Type B pancreatic cell (in vitro differentiated cells): ENCODE results near the gene HOXC10. TPM values are rescaled to one million over a fixed set of nuclear protein-coding genes. Genes with fewer than 3 reads are reported as not detected.

Experiments
- DNase-seq: peaks from one replicate; pipeline ENCODE4 v3.0.0; 2021; ENCODE audit warnings: mixed read lengths; ENCODE audit not compliant: unreplicated experiment; ENCODE audit errors: extremely low spot score
- H3K27ac Mint-ChIP-seq: 2 replicates; pipeline ENCODE4 v1.8.0; 2021; ENCODE audit warnings: mild to moderate bottlenecking, mixed read lengths
- H3K27me3 Mint-ChIP-seq: 2 replicates; pipeline ENCODE4 v1.8.0; 2021; ENCODE audit warnings: mixed read lengths
- H3K36me3 Mint-ChIP-seq: 2 replicates; pipeline ENCODE4 v1.8.0; 2021; ENCODE audit warnings: mixed read lengths
- H3K4me1 Mint-ChIP-seq: one replicate; pipeline ENCODE4 v1.8.0; 2021; ENCODE audit warnings: mixed read lengths; ENCODE audit not compliant: unreplicated experiment
- H3K4me3 Mint-ChIP-seq: 2 replicates; pipeline ENCODE4 v1.8.0; 2021; ENCODE audit warnings: mild to moderate bottlenecking, mixed read lengths
- H3K9me3 Mint-ChIP-seq: 2 replicates; pipeline ENCODE4 v1.8.0; 2021; ENCODE audit warnings: mixed read lengths
- CTCF ChIP-seq: fragments of 200-600 bp; sonication (generic); conservative IDR thresholded peaks from 2 replicates; pipeline ENCODE4 v1.5.0; 2021; ENCODE audit warnings: antibody characterized with exemption, mild to moderate bottlenecking
- total RNA-seq: library from RNA; stranded (reverse); gene quantifications from 2 replicates; pipeline ENCODE4 v1.2.1, GENCODE V29; 2021; ENCODE audit warnings: low replicate concordance

The HOXC10 gene
- total RNA-seq, 1 donor from 2014 or later, result not detected

GRCh38 chr12:54032086-54032619, 47.2 kb downstream of the HOXC10 start:
- peak overlapping the region; percentile 93 for H3K4me3 Mint-ChIP-seq
- H3K9me3 Mint-ChIP-seq, result no peaks in the 10 kb centered on the region
- TF ChIP-seq CTCF, result no peak
- peaks cover 37% of the 10 kb centered on the region for H3K4me1 Mint-ChIP-seq
- peaks cover 69% of the 10 kb centered on the region for H3K27me3 Mint-ChIP-seq
- no peak for DNase-seq
- H3K27ac Mint-ChIP-seq, result peak overlapping the region; percentile 74
- H3K36me3 Mint-ChIP-seq, result peaks cover 11% of the 10 kb centered on the region

GRCh38 chr12:54032627-54033100, 47.7 kb downstream of the HOXC10 start, which contains the start of gene HOXC5:
HOXC5 (plus strand) TSS chr12:54033050; CDS start chr12:54033123, 73 bp downstream.
- H3K27me3 Mint-ChIP-seq, result peaks cover 69% of the 10 kb centered on the region
- peak; percentile 98 for TF ChIP-seq CTCF
- no peaks in the 10 kb centered on the region for H3K9me3 Mint-ChIP-seq
- peaks cover 13% of the 10 kb centered on the region for H3K36me3 Mint-ChIP-seq
- peak; percentile 89 for DNase-seq
- H3K27ac Mint-ChIP-seq, result peak within 1 kb of the TSS; percentile 74
- peaks cover 41% of the 10 kb centered on the region for H3K4me1 Mint-ChIP-seq
- peak within 1 kb of the TSS; percentile 93 for H3K4me3 Mint-ChIP-seq

DNA sequence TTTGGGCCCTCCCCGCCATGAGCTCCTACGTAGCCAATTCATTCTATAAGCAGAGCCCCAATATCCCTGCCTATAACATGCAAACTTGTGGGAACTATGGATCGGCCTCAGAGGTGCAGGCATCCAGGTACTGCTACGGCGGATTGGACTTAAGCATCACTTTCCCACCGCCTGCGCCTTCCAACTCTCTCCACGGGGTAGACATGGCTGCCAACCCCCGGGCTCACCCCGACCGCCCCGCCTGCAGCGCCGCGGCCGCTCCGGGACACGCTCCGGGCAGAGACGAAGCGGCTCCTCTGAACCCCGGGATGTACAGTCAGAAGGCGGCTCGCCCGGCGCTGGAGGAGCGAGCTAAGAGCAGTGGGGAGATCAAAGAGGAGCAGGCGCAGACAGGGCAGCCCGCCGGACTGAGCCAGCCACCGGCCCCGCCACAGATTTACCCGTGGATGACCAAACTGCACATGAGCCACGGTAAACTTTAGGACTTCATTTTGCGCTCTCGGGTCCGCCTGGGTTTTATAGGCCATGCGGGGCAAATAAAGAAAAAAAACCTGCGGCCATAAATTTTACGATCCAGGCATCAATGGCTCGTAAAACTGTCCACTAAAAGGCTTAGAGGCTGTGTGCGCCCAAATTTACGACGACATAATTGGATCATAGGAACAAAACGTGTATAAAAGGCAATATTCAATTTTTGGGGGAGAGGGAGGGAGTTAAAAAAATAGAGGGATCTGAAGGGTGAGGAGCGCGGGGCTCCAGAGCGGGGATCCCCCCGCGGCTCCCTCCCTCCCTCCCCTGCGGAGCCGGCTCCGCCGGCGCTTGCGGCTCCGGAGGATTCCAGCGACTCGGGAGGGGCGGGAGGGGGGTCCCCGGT, 48.4 kb downstream of the HOXC10 start:
- Mint-ChIP-seq H3K36me3 (peaks cover 14% of the 10 kb centered on the region), H3K4me1 (peaks cover 47% of the 10 kb centered on the region), H3K4me3 (peak overlapping the region; percentile 93), H3K27me3 (peaks cover 63% of the 10 kb centered on the region), H3K9me3 (no peaks in the 10 kb centered on the region), H3K27ac (peak overlapping the region; percentile 74)
- no peak for DNase-seq
- no peak for TF ChIP-seq CTCF

DNA sequence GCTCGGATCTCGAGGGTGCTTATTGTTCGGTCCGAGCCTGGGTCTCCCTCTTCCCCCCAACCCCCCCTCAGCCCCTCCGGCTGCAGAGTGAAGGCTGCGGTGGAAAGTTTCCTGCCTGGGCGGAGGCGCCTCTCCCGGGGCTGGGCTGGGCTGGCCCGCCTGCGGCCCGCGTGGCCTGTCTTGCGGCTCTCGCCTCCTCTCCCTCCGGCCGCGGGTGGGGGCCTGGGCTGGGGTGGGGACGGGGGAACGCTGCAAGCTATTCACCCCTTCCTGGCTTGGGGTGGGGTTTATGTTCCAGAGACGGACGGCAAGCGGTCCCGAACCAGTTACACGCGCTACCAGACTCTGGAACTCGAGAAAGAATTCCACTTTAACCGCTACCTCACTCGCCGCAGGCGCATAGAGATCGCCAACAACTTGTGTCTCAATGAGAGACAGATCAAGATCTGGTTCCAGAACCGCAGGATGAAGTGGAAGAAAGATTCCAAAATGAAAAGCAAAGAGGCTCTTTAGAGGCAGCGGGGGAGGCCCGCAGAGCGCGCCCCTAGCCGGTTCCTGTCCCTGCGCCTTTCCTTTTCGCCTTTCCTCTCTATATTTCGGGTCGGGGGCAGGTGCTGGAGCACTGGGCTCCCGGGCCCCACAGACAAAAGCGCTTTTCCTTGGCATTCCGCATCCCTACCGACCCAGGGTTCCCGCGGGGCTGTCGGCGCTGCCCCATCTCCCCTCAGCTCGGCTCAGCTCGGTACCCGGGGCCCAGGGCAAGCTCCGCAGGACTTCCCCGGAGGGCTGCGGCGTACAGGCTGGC, 49.2 kb downstream of the HOXC10 start:
- Mint-ChIP-seq H3K27me3 (peaks cover 66% of the 10 kb centered on the region), H3K4me3 (peak overlapping the region; percentile 89), H3K27ac (peak overlapping the region; percentile 76), H3K36me3 (peaks cover 14% of the 10 kb centered on the region), H3K9me3 (no peaks in the 10 kb centered on the region), H3K4me1 (peaks cover 52% of the 10 kb centered on the region)
- no peak for TF ChIP-seq CTCF
- no peak for DNase-seq

GRCh38 chr12:54034785-54035310, 49.9 kb downstream of the HOXC10 start:
- Mint-ChIP-seq H3K27me3 (peaks cover 67% of the 10 kb centered on the region), H3K4me1 (peaks cover 53% of the 10 kb centered on the region), H3K4me3 (peak overlapping the region; percentile 89), H3K27ac (peak overlapping the region; percentile 89), H3K36me3 (peaks cover 12% of the 10 kb centered on the region), H3K9me3 (no peaks in the 10 kb centered on the region)
- no peak for DNase-seq
- TF ChIP-seq CTCF, result no peak
